PC-3 (cell line): ENCODE measurements around the gene ZNF784. TPM values are rescaled to one million over a fixed set of nuclear protein-coding genes. Genes with fewer than 3 reads are reported as not detected.

Experiments used
- ATAC-seq: fragments of 200-7000 bp; cut with Tn5 transposase; 2 replicates; pipeline ENCODE4 v1.9.1; 2020; ENCODE audit warnings: mild to moderate bottlenecking, moderate library complexity
- BruUV-seq: library from RNA; stranded (reverse); fragments of 400-500 nt; replicated peaks from 2 replicates; lab custom pipeline; 2021; lab: Mats Ljungman, UMichigan
- CTCF ChIA-PET: fragments of 300-600 bp; sonication (Branson Sonifier 250); formaldehyde crosslinking; loops from one replicate; lab custom pipeline; 2022; ENCODE audit warnings: antibody characterized with exemption; lab: Charles Lee
- POLR2A ChIA-PET: fragments of 300-600 bp; sonication (Branson Sonifier 250); formaldehyde crosslinking; loops from one replicate; lab custom pipeline; 2022; ENCODE audit warnings: antibody characterized with exemption; ENCODE audit not compliant: unreplicated experiment; lab: Charles Lee
- DNase-seq: peaks from one replicate; pipeline ENCODE4 v3.0.0-alpha.2; 2015
- H2AFZ ChIP-seq: fragments of 300-600 bp; sonication (generic); 2 replicates; pipeline ENCODE4 v1.6.0; 2016; ENCODE audit warnings: antibody characterized with exemption, low read length
- H3F3A ChIP-seq: fragments of 300-600 bp; sonication (generic); one replicate; pipeline ENCODE4 v1.6.0; 2017; ENCODE audit warnings: antibody characterized with exemption, low read length, control low read depth, mild to moderate bottlenecking; ENCODE audit not compliant: unreplicated experiment
- H3K27ac ChIP-seq: fragments of 300-600 bp; sonication (generic); 2 replicates; pipeline ENCODE4 v1.5.1; 2016; ENCODE audit warnings: mild to moderate bottlenecking, low read length
- H3K27me3 ChIP-seq: fragments of 300-600 bp; sonication (generic); 2 replicates; pipeline ENCODE4 v1.6.1; 2016; ENCODE audit warnings: low read length, mixed read lengths
- H3K36me3 ChIP-seq: fragments of 300-600 bp; sonication (generic); 2 replicates; pipeline ENCODE4 v1.6.1; 2016; ENCODE audit warnings: low read depth, mixed run types, low read length, mixed read lengths
- H3K4me1 ChIP-seq: fragments of 300-600 bp; sonication (generic); 2 replicates; pipeline ENCODE4 v1.5.1; 2016; ENCODE audit warnings: low read length; ENCODE audit not compliant: insufficient read depth
- H3K4me2 ChIP-seq: fragments of 300-600 bp; sonication (generic); 2 replicates; pipeline ENCODE4 v1.6.0; 2016; ENCODE audit warnings: low read length
- H3K4me3 ChIP-seq: fragments of 300-600 bp; sonication (generic); 2 replicates; pipeline ENCODE4 v1.5.1; 2016; ENCODE audit warnings: mild to moderate bottlenecking, low read length, mixed read lengths
- H3K79me2 ChIP-seq: fragments of 300-600 bp; sonication (generic); 2 replicates; pipeline ENCODE4 v1.6.1; 2017; ENCODE audit warnings: low read length, mixed read lengths
- H3K9ac ChIP-seq: fragments of 300-600 bp; sonication (generic); 2 replicates; pipeline ENCODE4 v1.6.0; 2016; ENCODE audit warnings: mild to moderate bottlenecking, low read length
- H3K9me2 ChIP-seq: fragments of 300-600 bp; sonication (generic); replicated peaks from 2 replicates; pipeline ENCODE4 v1.6.1; 2016; ENCODE audit warnings: mixed run types, low read length, mixed read lengths
- H3K9me3 ChIP-seq: fragments of 300-600 bp; sonication (generic); 2 replicates; pipeline ENCODE4 v1.6.1; 2016; ENCODE audit warnings: low read length, mixed read lengths
- H4K20me1 ChIP-seq: fragments of 300-600 bp; sonication (generic); 2 replicates; pipeline ENCODE4 v1.6.1; 2016; ENCODE audit warnings: low read length, mixed read lengths
- CTCF ChIP-seq: fragments of 300-600 bp; sonication (generic); conservative IDR thresholded peaks from 2 replicates; pipeline ENCODE4 v1.5.1; 2017; ENCODE audit warnings: antibody characterized with exemption, low read depth, mild to moderate bottlenecking, low read length
- EZH2 ChIP-seq: fragments of 300-600 bp; sonication (generic); IDR thresholded peaks from one replicate; pipeline ENCODE4 v1.6.1; 2017; ENCODE audit warnings: antibody characterized with exemption, mild to moderate bottlenecking, low read length; ENCODE audit not compliant: unreplicated experiment
- EZH2phosphoT487 ChIP-seq: fragments of 300-600 bp; sonication (generic); IDR thresholded peaks from 2 replicates; pipeline ENCODE4 v1.6.1; 2018; ENCODE audit warnings: mild to moderate bottlenecking, antibody characterized with exemption, low read length, borderline replicate concordance
- intact Hi-C: fragments of 100-400 bp; cut with micrococcal nuclease; formaldehyde crosslinking; loops from 2 replicates; pipeline ENCODE4 v1.9.0; 2023
- total RNA-seq: library from RNA; depleted of rRNA; stranded (reverse); fragments of >200 nt; gene quantifications from 2 replicates; pipeline ENCODE4 v1.2.3, GENCODE V29; 2014

Gene ZNF784
- total RNA-seq, 1 experiment from 2014 or later = 9.0 TPM

GRCh38 chr19:55651236-55651635 is 26.9 kb upstream of the ZNF784 start:
- H3K79me2 ChIP-seq = peaks cover 25% of the 10 kb centered on the region
- H3K4me3 ChIP-seq = no peak overlapping the region
- H2AFZ ChIP-seq = no peak overlapping the region
- intact Hi-C loops = no loop called here
- DNase-seq (no peak), ATAC-seq (no peak)
- no peaks in the 10 kb centered on the region for H3K27me3 ChIP-seq
- no peak overlapping the region for H3K27ac ChIP-seq
- H3K36me3 ChIP-seq = peaks cover 7% of the 10 kb centered on the region
- ChIA-PET CTCF (no interaction called here), POLR2A (no interaction called here)
- H4K20me1 ChIP-seq = peaks cover 6% of the 10 kb centered on the region
- no peaks in the 10 kb centered on the region for H3K9me3 ChIP-seq
- TF ChIP-seq EZH2phosphoT487 = no peak
- no peak for TF ChIP-seq EZH2
- no peak for TF ChIP-seq CTCF
- no peak overlapping the region for H3K4me2 ChIP-seq
- peaks cover 5% of the 10 kb centered on the region for H3F3A ChIP-seq
- H3K4me1 ChIP-seq = peaks cover 15% of the 10 kb centered on the region
- no TSS peak for BruUV-seq
- H3K9me2 ChIP-seq = no peaks in the 10 kb centered on the region
- H3K9ac ChIP-seq = no peak overlapping the region

- DNase-seq = no peak
- H3K9me2 ChIP-seq = no peaks in the 10 kb centered on the region
- no peak overlapping the region for H3K27ac ChIP-seq
- H3K36me3 ChIP-seq = peaks cover 2% of the 10 kb centered on the region; the same call in 1 of the 2 replicates
- no peaks in the 10 kb centered on the region for H3K9me3 ChIP-seq
- no peak overlapping the region for H3K4me2 ChIP-seq
- peaks cover 1% of the 10 kb centered on the region for H4K20me1 ChIP-seq
- peaks cover 21% of the 10 kb centered on the region for H3K79me2 ChIP-seq
- TF ChIP-seq EZH2 = no peak
- TF ChIP-seq EZH2phosphoT487 = no peak
- TF ChIP-seq CTCF = no peak
- peaks cover 15% of the 10 kb centered on the region for H3K4me1 ChIP-seq
- H3K9ac ChIP-seq = no peak overlapping the region
- CTCF ChIA-PET = no interaction called here
- no peak for ATAC-seq
- H3F3A ChIP-seq = peaks cover 5% of the 10 kb centered on the region
- BruUV-seq = no TSS peak
- POLR2A ChIA-PET = no interaction called here
- H3K27me3 ChIP-seq = no peaks in the 10 kb centered on the region
- H3K4me3 ChIP-seq = no peak overlapping the region
- no peak overlapping the region for H2AFZ ChIP-seq
- intact Hi-C loops = no loop called here
Measured at GRCh38 chr19:55650602-55651230, 26.4 kb upstream of the ZNF784 start.

- Histone ChIP-seq H4K20me1 (0 out of 2 replicates have a peak, but pooled peaks cover 4% of the 10 kb centered on the region), H2AFZ (no peak overlapping the region), H3K9me3 (no peaks in the 10 kb centered on the region), H3K4me3 (no peak overlapping the region), H3F3A (peaks cover 5% of the 10 kb centered on the region), H3K4me2 (no peak overlapping the region), H3K9ac (no peak overlapping the region), H3K27ac (no peak overlapping the region), H3K27me3 (no peaks in the 10 kb centered on the region), H3K4me1 (peaks cover 19% of the 10 kb centered on the region), H3K79me2 (peaks cover 21% of the 10 kb centered on the region), H3K36me3 (peaks cover 6% of the 10 kb centered on the region), H3K9me2 (no peaks in the 10 kb centered on the region)
- TF ChIP-seq EZH2 = no peak
- TF ChIP-seq CTCF = no peak
- no peak for TF ChIP-seq EZH2phosphoT487
- ChIA-PET POLR2A (no interaction called here), CTCF (no interaction called here)
- no peak for ATAC-seq
- intact Hi-C loops = no loop called here
- BruUV-seq = no TSS peak
- no peak for DNase-seq
Measured at GRCh38 chr19:55650126-55650557, 25.8 kb upstream of the ZNF784 start.
